ENCODE results near the gene FAM107A. TPM values are rescaled to one million over a fixed set of nuclear protein-coding genes. Genes with fewer than 3 reads are reported as not detected.

Gene FAM107A
- total RNA-seq, 4 donors from 2014 or later: 62.3 to 137 (median 83.3) TPM

DNA sequence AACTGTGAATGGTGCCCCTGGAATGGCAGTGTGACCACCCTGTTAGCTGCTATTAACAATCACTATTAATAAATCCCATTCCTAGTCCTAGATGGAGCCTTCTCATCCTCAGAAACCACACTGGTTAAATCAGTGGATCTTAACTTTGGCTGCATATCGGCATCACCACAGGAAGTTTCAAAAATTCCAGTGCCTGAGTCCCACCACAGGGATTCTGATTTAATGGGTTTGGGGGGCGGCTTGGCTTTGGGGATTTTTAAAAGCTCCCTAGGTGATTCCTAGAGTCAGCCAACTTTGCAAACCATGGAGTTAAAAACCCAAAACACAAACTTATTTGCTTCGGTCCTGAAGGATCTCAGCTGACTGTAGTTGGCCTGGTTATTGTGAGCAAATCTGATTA lies 3.1 kb downstream of the FAM107A start:
- Histone ChIP-seq H3K4me1 (peaks cover 58 to 84% of the 10 kb centered on the region in 2 donors), H3K27ac (peak overlapping the region in 2 of 3 donors; percentile 52 to 69), H3K4me3 (replicated peaks in 1 of 3) (no peak overlapping the region), H3K9me3 (no peaks in the 10 kb centered on the region), H3K36me3 (no peaks in the 10 kb centered on the region), H3K27me3 (no peaks in the 10 kb centered on the region)
- 83 to 88% methylated on average over 2 to 3 of the region's 3 CpGs for WGBS, 2 donors
- no peak for DNase-seq
- TF ChIP-seq CTCF (IDR thresholded peaks at IDR 0.05) (no peak), POLR2A (IDR thresholded peaks at IDR 0.05) (no peak)
- intact Hi-C loops (cut with DNase I): no loop called here

DNA sequence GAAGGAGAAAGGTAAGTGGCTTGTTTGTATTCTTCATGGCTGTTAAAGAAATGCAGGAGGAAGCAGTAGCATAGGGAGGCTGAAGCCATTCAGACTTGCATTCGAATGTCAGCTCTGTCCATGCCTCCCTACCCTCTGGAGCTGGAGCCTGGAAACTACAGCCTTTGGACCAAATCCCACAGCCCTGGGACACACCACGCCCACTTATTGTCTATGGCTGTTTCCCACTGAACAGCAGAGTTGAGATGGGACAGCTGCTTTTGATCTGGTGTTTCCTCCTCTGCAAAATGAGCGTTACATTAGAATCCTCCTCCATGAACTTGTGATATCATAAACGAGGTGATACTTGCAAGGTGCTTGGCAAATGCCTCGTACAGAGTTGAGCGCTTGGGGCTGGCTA lies 3.6 kb downstream of the FAM107A start:
- H3K4me3 ChIP-seq (replicated peaks in 1 of 3): no peak overlapping the region
- no peaks in the 10 kb centered on the region for H3K36me3 ChIP-seq
- H3K27ac ChIP-seq: peak overlapping the region; percentile 44 to 69 (median 52)
- TF ChIP-seq CTCF (IDR thresholded peaks at IDR 0.05) (no peak), POLR2A (IDR thresholded peaks at IDR 0.05) (no peak)
- H3K4me1 ChIP-seq: peaks cover 58 to 88% of the 10 kb centered on the region in 2 donors
- no peaks in the 10 kb centered on the region for H3K9me3 ChIP-seq
- H3K27me3 ChIP-seq: no peaks in the 10 kb centered on the region
- WGBS, 2 donors: 69 to 72% methylated on average over 3 to 6 of the region's 6 CpGs
- no peak for DNase-seq
- intact Hi-C loops (cut with DNase I): no loop called here

- intact Hi-C loops (cut with DNase I): no loop called here
- Histone ChIP-seq H3K9me3 (no peaks in the 10 kb centered on the region), H3K4me3 (replicated peaks in 1 of 3) (no peak overlapping the region), H3K27me3 (no peaks in the 10 kb centered on the region), H3K36me3 (no peaks in the 10 kb centered on the region), H3K27ac (peak overlapping the region in 2 of 3 donors; percentile 52 to 69), H3K4me1 (peaks cover 50 to 82% of the 10 kb centered on the region in 2 donors)
- 79 to 85% methylated on average over 7 of the region's 7 CpGs for WGBS, 2 donors
- TF ChIP-seq POLR2A (IDR thresholded peaks at IDR 0.05) (no peak), CTCF (IDR thresholded peaks at IDR 0.05) (no peak)
- no peak for DNase-seq
Observed at GRCh38 chr3:58572634-58573230, 4.5 kb downstream of the FAM107A start.

DNA sequence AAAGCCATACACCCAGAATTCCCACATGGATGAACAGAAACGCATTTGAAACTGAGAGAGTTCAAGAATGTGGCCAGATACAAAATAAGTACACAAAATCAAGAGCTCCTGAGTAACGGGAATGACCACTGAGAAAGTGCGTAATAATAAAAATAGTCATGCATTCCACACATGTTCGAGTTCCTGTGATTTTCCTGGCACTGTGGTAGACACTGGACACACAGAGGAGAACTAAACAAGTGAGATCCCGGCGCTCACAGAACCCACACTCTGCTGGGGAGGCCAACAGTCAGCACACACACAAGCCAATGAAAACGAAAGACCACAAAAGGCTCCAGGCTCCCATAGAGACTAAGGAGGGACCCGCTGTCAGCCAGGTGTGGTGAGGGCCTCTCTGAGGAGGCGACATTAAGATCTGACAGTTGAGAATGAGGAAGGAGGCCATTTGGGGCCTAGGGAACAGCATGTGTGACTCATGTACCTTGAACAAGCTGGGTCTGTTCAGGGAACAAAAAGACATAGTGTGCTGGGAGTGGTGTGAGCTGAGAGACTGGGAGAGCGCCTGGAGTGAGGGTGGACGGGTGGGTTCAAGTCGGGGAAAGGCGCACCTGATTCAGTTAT lies 5.1 kb downstream of the FAM107A start:
- no peaks in the 10 kb centered on the region for H3K9me3 ChIP-seq
- peaks cover 46 to 76% of the 10 kb centered on the region in 2 donors for H3K4me1 ChIP-seq
- no peaks in the 10 kb centered on the region for H3K27me3 ChIP-seq
- peak overlapping the region in 2 of 3 donors; percentile 2 to 69 for H3K27ac ChIP-seq
- no peak for DNase-seq
- intact Hi-C loops (cut with DNase I): no loop called here
- H3K36me3 ChIP-seq: peaks cover 0 to under 1% of the 10 kb centered on the region in 2 donors
- no peak overlapping the region for H3K4me3 ChIP-seq (replicated peaks in 1 of 3)
- TF ChIP-seq CTCF (IDR thresholded peaks at IDR 0.05) (no peak), POLR2A (IDR thresholded peaks at IDR 0.05) (no peak)
- 88 to 90% methylated on average over 13 of the region's 13 CpGs for WGBS, 2 donors

DNA sequence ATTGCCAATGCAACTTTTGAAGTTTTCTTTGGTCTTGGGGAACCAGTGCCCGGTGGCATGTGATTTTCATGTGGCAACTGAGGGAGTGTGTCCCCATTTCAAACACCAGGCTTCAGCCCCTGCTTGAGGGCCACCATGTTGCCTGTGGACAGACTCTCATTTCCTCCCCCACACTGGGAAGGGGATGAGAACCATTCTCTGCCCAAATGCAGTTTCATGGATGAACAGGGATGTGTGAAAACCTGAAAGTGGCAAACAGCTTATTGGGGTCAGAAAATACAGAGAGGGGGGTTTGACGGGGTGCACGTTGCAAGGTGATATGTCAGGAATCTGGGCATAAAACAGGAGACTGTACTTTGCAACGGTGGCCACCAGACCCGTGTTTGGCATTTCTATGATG lies 6.3 kb downstream of the FAM107A start:
- Histone ChIP-seq H3K4me1 (peaks cover 33 to 63% of the 10 kb centered on the region in 2 donors), H3K27me3 (no peaks in the 10 kb centered on the region), H3K27ac (peak overlapping the region in 2 of 3 donors; percentile 25 to 62), H3K9me3 (no peaks in the 10 kb centered on the region), H3K36me3 (peaks cover 0 to 14% of the 10 kb centered on the region in 2 donors), H3K4me3 (replicated peaks in 1 of 3) (no peak overlapping the region)
- no peak for DNase-seq
- TF ChIP-seq CTCF (IDR thresholded peaks at IDR 0.05) (no peak), POLR2A (IDR thresholded peaks at IDR 0.05) (no peak)
- intact Hi-C loops (cut with DNase I): no loop called here
- 94% methylated on average over 5 of the region's 5 CpGs for WGBS, 2 donors

All from thyroid gland (tissue), 4 donors.